Measurements from ENCODE around the gene SPATA24. TPM values are rescaled to one million over a fixed set of nuclear protein-coding genes. Genes with fewer than 3 reads are reported as not detected.
"Not testable (repeated sequence)": the region's sequence is repeated elsewhere in the genome, so short reads cannot be mapped to it uniquely, and the experiment has no call there.

SPATA24 gene
- total and polyA plus RNA-seq, 4 donors, result 1.8 to 2.7 (median 2.5) TPM

- TF ChIP-seq SP1 (IDR thresholded peaks at IDR 0.05), result no peak
Observed at GRCh38 chr5:139358064-139358463, 45.8 kb downstream of the SPATA24 start (continued).

DNA sequence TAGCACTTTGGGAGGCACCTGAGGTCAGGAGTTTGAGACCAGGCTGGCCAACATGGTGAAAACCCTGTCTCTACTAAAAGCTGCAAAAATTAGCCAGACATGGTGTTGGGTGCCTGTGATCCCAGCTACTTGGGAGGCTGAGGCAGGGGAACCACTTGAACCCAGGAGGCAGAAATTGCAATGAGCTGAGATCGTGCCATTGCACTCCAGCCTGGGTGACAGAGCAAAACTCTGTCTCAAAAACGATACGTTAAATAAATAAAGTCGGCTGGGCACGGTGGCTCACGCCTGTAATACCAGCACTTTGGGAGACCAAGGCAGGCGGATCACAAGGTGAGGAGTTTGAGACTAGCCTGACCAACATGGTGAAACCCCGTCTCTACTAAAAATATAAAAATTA is 48.0 kb downstream of the SPATA24 start:
- DNase-seq (ENCODE audit: low spot score), result not testable (repeated sequence)
- WGBS, result 96% methylated on average over 8 of the region's 8 CpGs

DNA sequence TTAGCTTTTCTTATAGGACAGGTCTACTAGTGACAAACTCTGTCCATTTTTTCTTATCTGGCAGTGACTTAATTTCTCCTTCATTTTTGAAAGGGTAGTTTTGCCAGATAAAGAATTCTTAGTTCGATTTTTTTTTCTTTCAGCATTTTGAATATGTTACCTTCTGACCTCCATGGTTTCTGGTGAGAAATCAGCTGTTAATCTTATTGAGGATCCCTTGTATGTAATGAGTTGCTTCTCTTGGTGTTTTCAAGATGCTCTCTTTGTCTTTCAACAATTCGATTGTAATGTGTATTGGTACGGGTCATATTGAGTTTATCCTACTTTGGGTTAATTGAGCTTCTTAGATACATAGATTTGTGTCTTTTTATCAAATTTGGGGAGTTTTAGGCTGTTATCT is 49.7 kb downstream of the SPATA24 start:
- Histone ChIP-seq H3K9me3 (ENCODE audit: control insufficient read depth in 4 of 4, low read length in 3 of 4) (no peaks in the 10 kb centered on the region), H3K27ac (ENCODE audit: low read depth in 1 of 2, low read length in 2 of 2) (no peak overlapping the region), H3K4me3 (ENCODE audit: low read depth in 1 of 3, low read length in 3 of 3) (no peak overlapping the region), H3K27me3 (ENCODE audit: control insufficient read depth in 4 of 4, insufficient read depth in 4 of 4, low read length in 3 of 4) (no peaks in the 10 kb centered on the region), H3K9ac (ENCODE audit: low read depth in 1 of 2, low read length in 2 of 2) (no peak overlapping the region), H3K36me3 (ENCODE audit: control insufficient read depth in 4 of 4, insufficient read depth in 3 of 4, low read depth in 1 of 4, low read length in 3 of 4) (peaks cover 0 to 2% (median 0%) of the 10 kb centered on the region in 4 donors), H3K4me1 (ENCODE audit: control insufficient read depth in 4 of 4, insufficient read depth in 4 of 4, low read length in 3 of 4) (peaks cover 0 to 2% (median 0%) of the 10 kb centered on the region in 4 donors)
- 97% methylated on average over 3 of the region's 3 CpGs for WGBS
- DNase-seq (ENCODE audit: low spot score), result no peak
- no peak for TF ChIP-seq RAD21 (IDR thresholded peaks at IDR 0.05)
- TF ChIP-seq, protein P1, sequence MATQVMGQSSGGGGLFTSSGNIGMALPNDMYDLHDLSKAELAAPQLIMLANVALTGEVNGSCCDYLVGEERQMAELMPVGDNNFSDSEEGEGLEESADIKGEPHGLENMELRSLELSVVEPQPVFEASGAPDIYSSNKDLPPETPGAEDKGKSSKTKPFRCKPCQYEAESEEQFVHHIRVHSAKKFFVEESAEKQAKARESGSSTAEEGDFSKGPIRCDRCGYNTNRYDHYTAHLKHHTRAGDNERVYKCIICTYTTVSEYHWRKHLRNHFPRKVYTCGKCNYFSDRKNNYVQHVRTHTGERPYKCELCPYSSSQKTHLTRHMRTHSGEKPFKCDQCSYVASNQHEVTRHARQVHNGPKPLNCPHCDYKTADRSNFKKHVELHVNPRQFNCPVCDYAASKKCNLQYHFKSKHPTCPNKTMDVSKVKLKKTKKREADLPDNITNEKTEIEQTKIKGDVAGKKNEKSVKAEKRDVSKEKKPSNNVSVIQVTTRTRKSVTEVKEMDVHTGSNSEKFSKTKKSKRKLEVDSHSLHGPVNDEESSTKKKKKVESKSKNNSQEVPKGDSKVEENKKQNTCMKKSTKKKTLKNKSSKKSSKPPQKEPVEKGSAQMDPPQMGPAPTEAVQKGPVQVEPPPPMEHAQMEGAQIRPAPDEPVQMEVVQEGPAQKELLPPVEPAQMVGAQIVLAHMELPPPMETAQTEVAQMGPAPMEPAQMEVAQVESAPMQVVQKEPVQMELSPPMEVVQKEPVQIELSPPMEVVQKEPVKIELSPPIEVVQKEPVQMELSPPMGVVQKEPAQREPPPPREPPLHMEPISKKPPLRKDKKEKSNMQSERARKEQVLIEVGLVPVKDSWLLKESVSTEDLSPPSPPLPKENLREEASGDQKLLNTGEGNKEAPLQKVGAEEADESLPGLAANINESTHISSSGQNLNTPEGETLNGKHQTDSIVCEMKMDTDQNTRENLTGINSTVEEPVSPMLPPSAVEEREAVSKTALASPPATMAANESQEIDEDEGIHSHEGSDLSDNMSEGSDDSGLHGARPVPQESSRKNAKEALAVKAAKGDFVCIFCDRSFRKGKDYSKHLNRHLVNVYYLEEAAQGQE (IDR thresholded peaks at IDR 0.05), result no peak
- no peak for TF ChIP-seq ZBTB33 (IDR thresholded peaks at IDR 0.05)
- TF ChIP-seq TAF1 (conservative IDR thresholded peaks at IDR 0.05), result no peak
- TF ChIP-seq JUND (IDR thresholded peaks at IDR 0.05), result no peak
- TF ChIP-seq, protein P2, sequence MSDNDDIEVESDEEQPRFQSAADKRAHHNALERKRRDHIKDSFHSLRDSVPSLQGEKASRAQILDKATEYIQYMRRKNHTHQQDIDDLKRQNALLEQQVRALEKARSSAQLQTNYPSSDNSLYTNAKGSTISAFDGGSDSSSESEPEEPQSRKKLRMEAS (IDR thresholded peaks at IDR 0.05), result no peak
- no peak for TF ChIP-seq SP1 (IDR thresholded peaks at IDR 0.05)
- no peak for TF ChIP-seq FOXA1 (IDR thresholded peaks at IDR 0.05)
- no peak for TF ChIP-seq HNF4A (conservative IDR thresholded peaks at IDR 0.05)
- TF ChIP-seq GABPA (IDR thresholded peaks at IDR 0.05 in 1 of 2, conservative IDR thresholded peaks at IDR 0.05 in 1 of 2), result no peak
- no peak for TF ChIP-seq RXRA (IDR thresholded peaks at IDR 0.05)
- no peak for TF ChIP-seq NR2F2 (IDR thresholded peaks at IDR 0.05)
- TF ChIP-seq EGR1 (IDR thresholded peaks at IDR 0.05; ENCODE audit: low read depth in 2 of 2), result no peak

More for the DNA sequence above, 48.0 kb downstream of the SPATA24 start:
- H3K4me3 ChIP-seq (ENCODE audit: low read depth in 1 of 3, low read length in 3 of 3); H3K27ac ChIP-seq (ENCODE audit: low read depth in 1 of 2, low read length in 2 of 2); H3K9me3 ChIP-seq (ENCODE audit: control insufficient read depth in 4 of 4, low read length in 3 of 4); H3K9ac ChIP-seq (ENCODE audit: low read depth in 1 of 2, low read length in 2 of 2); H3K27me3 ChIP-seq (ENCODE audit: control insufficient read depth in 4 of 4, insufficient read depth in 4 of 4, low read length in 3 of 4); H3K36me3 ChIP-seq (ENCODE audit: control insufficient read depth in 4 of 4, insufficient read depth in 3 of 4, low read depth in 1 of 4, low read length in 3 of 4); H3K4me1 ChIP-seq (ENCODE audit: control insufficient read depth in 4 of 4, insufficient read depth in 4 of 4, low read length in 3 of 4): not testable (repeated sequence)

DNA sequence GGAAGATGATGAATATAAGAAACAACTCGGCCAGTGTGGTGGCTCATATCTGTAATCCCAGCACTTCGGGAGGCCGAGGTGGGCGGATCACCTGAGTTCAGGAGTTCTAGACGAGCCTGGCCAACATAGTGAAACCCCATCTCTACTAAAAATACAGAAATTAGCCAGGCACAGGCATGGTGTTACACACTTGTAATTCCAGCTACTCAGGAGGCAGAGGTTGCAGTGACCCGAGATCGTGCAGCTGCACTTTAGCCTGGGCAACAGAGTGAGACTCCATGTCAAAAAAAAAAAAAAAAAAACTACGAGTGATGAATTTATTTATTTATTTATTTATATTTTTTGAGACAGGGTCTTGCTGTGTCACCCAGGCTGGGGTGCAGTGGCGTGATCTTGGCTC is 56.0 kb downstream of the SPATA24 start:
- WGBS, result 94% methylated on average over 9 of the region's 9 CpGs

More for the DNA sequence above, 56.0 kb downstream of the SPATA24 start:
- not testable (repeated sequence) for H3K4me3 ChIP-seq (ENCODE audit: low read depth in 1 of 3, low read length in 3 of 3); DNase-seq (ENCODE audit: low spot score); H3K9me3 ChIP-seq (ENCODE audit: control insufficient read depth in 4 of 4, low read length in 3 of 4); H3K27ac ChIP-seq (ENCODE audit: low read depth in 1 of 2, low read length in 2 of 2); H3K27me3 ChIP-seq (ENCODE audit: control insufficient read depth in 4 of 4, insufficient read depth in 4 of 4, low read length in 3 of 4); H3K36me3 ChIP-seq (ENCODE audit: control insufficient read depth in 4 of 4, insufficient read depth in 3 of 4, low read depth in 1 of 4, low read length in 3 of 4); H3K9ac ChIP-seq (ENCODE audit: low read depth in 1 of 2, low read length in 2 of 2)
- H3K4me1 ChIP-seq (ENCODE audit: control insufficient read depth in 4 of 4, insufficient read depth in 4 of 4, low read length in 3 of 4), result peaks cover 4 to 14% (median 7%) of the 10 kb centered on the region in 4 donors
